HG03280 (cell line): ENCODE data around the gene PPIL6.
"Not testable (repeated sequence)": the region's sequence is repeated elsewhere in the genome, so short reads cannot be mapped to it uniquely, and the experiment has no call there.

Experiments used
- ATAC-seq: cut with Tn5 transposase; IDR thresholded peaks from one replicate; pipeline ENCODE4 v1.9.1; 2021; ENCODE audit warnings: mild to moderate bottlenecking, moderate library complexity; ENCODE audit not compliant: unreplicated experiment

Gene PPIL6

GRCh38 chr6:109369728-109370127 lies 70.7 kb downstream of the PPIL6 start:
- ATAC-seq, result no peak

DNA sequence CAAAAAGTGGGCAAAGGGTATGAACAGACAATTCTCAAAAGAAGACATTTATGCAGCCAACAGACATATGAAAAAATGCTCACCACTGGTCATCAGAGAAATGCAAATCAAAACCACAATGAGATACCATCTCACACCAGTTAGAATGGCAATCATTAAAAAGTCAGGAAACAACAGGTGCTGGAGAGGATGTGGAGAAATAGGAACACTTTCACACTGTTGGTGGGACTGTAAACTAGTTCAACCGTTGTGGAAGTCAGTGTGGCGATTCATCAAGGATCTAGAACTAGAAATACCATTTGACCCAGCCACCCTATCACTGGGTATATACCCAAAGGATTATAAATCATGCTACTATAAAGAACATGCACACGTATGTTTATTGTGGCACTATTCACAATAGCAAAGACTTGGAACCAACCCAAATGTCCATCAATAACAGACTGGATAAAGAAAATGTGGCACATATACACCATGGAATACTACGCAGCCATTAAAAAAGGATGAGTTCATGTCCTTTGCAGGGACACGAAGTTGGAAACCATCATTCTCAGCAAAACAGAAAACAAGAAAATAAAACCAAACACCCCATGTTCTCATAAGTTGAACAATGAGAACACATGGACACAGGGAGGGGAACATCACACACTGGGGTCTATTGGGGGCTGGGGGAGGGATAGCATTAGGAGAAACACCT lies 75.9 kb downstream of the PPIL6 start:
- not testable (repeated sequence) for ATAC-seq

GRCh38 chr6:109363753-109364152 lies 76.7 kb downstream of the PPIL6 start:
- no peak for ATAC-seq

GRCh38 chr6:109362102-109362884 lies 78.1 kb downstream of the PPIL6 start:
- ATAC-seq, result no peak

GRCh38 chr6:109360791-109361190 lies 79.6 kb downstream of the PPIL6 start:
- no peak for ATAC-seq

DNA sequence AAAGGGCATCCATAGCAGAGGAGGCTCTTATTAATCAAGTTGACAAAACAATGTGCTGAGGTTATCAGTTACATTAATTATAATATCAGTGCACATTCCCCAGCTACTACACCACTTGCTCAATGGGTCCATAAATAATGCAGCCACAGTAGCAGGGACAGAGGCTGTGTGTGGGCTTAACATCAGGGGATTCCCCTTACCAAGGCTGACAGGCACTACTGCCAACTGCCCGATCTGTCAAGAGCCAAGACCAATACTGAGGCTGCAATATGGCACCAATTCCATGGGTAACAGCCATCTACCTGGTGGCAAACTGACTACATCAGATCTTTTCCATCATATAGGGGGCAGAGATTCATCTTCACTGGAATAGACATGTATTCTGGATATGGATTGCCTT lies 80.1 kb downstream of the PPIL6 start:
- ATAC-seq, result no peak

DNA sequence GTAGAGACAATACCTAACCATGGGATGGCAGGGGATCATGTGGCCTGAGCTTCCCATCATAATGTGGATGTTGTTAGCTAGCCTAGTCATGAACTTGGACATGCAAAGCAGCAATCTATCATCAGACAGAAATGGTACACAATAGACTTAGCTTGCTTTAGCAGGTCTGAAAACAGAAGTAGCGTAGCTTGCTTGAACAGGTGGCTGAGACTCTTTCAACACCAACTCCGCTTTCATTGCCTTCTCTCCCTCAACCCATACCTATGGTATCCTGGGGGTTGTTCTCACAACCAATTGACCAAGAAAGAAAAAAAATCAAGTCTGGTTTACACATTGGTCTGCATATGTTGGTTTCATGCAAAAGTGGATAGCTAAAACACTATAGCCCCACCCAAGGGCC lies 81.2 kb downstream of the PPIL6 start:
- no peak for ATAC-seq

GRCh38 chr6:109358204-109358603 lies 82.2 kb downstream of the PPIL6 start:
- ATAC-seq, result no peak

GRCh38 chr6:109356237-109356636 lies 84.2 kb downstream of the PPIL6 start:
- no peak for ATAC-seq

GRCh38 chr6:109351231-109352130 lies 88.9 kb downstream of the PPIL6 start:
- no peak for ATAC-seq

- ATAC-seq, result no peak
These were observed 90.9 kb downstream of the PPIL6 start for GRCh38 chr6:109349419-109349987.

- no peak for ATAC-seq
These were observed 92.2 kb downstream of the PPIL6 start for GRCh38 chr6:109348226-109348625.

GRCh38 chr6:109347779-109348178 lies 92.6 kb downstream of the PPIL6 start:
- no peak for ATAC-seq

DNA sequence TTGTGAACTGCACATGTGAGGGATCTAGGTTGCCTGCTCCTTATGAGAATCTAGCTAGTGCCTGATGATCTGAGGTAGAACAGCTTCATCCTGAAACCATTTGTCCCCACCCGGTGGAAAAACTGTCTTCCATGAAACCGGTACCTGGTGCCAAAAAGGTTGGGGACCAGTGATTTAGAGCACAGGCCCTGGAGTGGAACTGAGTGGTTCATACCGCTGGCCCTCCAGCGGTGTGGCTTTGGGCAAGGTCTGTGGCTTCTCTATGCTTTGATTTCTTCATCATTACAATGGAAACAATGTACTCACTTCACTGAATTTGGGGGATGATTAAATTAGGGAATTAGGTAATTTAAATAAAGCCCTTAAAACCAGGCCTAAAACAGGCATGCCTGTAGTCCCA lies 94.4 kb downstream of the PPIL6 start:
- no peak for ATAC-seq

DNA sequence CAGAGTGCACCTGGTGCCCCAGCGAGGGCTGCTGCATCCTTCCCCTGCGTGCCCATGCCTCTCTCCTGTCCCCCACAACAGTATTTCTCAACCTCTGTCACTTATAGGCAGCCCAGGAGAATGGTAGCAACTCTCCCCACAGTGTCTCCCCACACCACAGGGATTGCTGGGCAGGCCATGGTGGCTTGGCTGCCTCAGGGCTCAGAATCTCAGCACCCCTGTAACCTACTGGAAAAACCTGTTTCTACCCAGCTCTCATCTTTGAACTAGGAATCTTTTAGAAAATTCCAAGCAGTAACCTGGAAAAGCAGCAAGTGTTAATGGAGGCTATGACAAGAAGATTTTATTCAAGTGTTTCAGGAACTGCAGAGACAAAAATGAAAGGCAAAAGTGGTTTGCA lies 96.2 kb downstream of the PPIL6 start:
- ATAC-seq, result no peak

DNA sequence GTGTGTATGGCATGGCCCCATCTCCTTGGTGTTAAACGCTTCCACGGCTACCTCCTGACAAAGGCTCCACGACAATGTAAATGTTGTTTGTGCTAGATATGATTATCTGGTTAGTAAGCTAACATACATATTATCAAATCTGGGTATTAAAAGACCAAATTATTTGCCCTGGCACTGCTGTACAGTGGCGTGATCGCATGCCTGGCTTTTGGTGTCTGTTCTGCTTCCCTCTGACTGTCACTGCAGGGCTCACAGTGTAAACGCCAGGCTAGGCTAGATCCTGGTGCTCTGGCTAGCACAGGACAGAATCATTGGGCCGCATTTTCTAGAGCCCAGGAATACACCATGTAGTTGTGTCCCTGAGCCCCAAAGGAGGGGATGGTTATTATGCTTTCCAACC lies 96.9 kb downstream of the PPIL6 start:
- ATAC-seq, result no peak

GRCh38 chr6:109342911-109343310 lies 97.5 kb downstream of the PPIL6 start:
- ATAC-seq, result no peak

GRCh38 chr6:109342506-109342905 lies 97.9 kb downstream of the PPIL6 start:
- no peak for ATAC-seq

- ATAC-seq, result no peak
These were observed 99.6 kb downstream of the PPIL6 start for GRCh38 chr6:109340811-109341210.
